GM12878 (cell line): ENCODE measurements around the gene GLI2.

Experiments
- BCL11A ChIP-seq: IDR thresholded peaks from 2 replicates; pipeline ENCODE4 v1.6.1; 2011; ENCODE audit warnings: low read depth, low read length
- CTCF ChIP-seq, 3 experiments: IDR thresholded peaks in 2 of 3; conservative IDR thresholded peaks in 1 of 3; 2 replicates each; pipeline ENCODE4 v1.5.1; 2011; ENCODE audit warnings: low read depth in 3 of 3, low read length in 3 of 3, mild to moderate bottlenecking in 3 of 3, control low read depth in 2 of 3, moderate library complexity in 2 of 3, inconsistent platforms in 1 of 3, mixed read lengths in 1 of 3; ENCODE audit not compliant: control insufficient read depth in 2 of 3, insufficient read depth in 1 of 3; ENCODE audit errors: extremely low read depth in 1 of 3
- CUX1 ChIP-seq: IDR thresholded peaks from 2 replicates; pipeline ENCODE4 v1.6.1; 2012; ENCODE audit warnings: improper control_type of control experiment, low read depth, low read length; ENCODE audit not compliant: insufficient replicate concordance
- ETV6 ChIP-seq, 2 experiments: fragments of 450-650 bp in 1 of 2; IDR thresholded peaks in 1 of 2; conservative IDR thresholded peaks in 1 of 2; 2 replicates each; pipeline ENCODE4 v1.6.1; 2014; ENCODE audit warnings: antibody characterized with exemption in 1 of 2, borderline replicate concordance in 1 of 2, low read depth in 1 of 2, mild to moderate bottlenecking in 1 of 2, moderate library complexity in 1 of 2
- SRF ChIP-seq, 2 experiments: IDR thresholded peaks; 2 replicates each; pipeline ENCODE4 v1.6.1; 2011; ENCODE audit warnings: low read depth in 2 of 2, low read length in 2 of 2, mild to moderate bottlenecking in 1 of 2, moderate library complexity in 1 of 2
- USF1 ChIP-seq: IDR thresholded peaks from 2 replicates; pipeline ENCODE4 v1.6.1; 2011; ENCODE audit warnings: borderline replicate concordance, low read depth, mild to moderate bottlenecking, moderate library complexity, mixed read lengths, low read length; ENCODE audit not compliant: insufficient read depth; ENCODE audit errors: extremely low read length

- no peak for TF ChIP-seq CUX1
- TF ChIP-seq USF1: no peak
- TF ChIP-seq BCL11A: no peak
- no peak for TF ChIP-seq ETV6 (conservative IDR thresholded peaks at IDR 0.05 in 1 of 2, IDR thresholded peaks at IDR 0.05 in 1 of 2; ENCODE audit: borderline replicate concordance in 1 of 2, low read depth in 1 of 2)
- TF ChIP-seq SRF (IDR thresholded peaks at IDR 0.05; ENCODE audit: low read depth in 2 of 2, low read length in 2 of 2): no peak
- no peak for TF ChIP-seq CTCF (IDR thresholded peaks at IDR 0.05 in 2 of 3, conservative IDR thresholded peaks at IDR 0.05 in 1 of 3; ENCODE audit: control insufficient read depth in 2 of 3, extremely low read depth in 1 of 3, insufficient read depth in 1 of 3, low read depth in 3 of 3, low read length in 3 of 3)
These were observed 45.1 kb upstream of the GLI2 start for GRCh38 chr2:120690521-120690920.
